Pons (tissue), 1 donor: ENCODE data around the gene ADCY3.

Source experiments
- DNase-seq: peaks from one replicate; pipeline ENCODE4 v3.0.0-alpha.2; 2016; ENCODE audit warnings: low spot score

The ADCY3 gene

GRCh38 chr2:24925815-24926214, 5.8 kb upstream of the ADCY3 start:
- DNase-seq, result no peak

GRCh38 chr2:24924732-24925131, 4.7 kb upstream of the ADCY3 start:
- DNase-seq, result no peak

GRCh38 chr2:24924266-24924665, 4.2 kb upstream of the ADCY3 start:
- no peak for DNase-seq

GRCh38 chr2:24923106-24923505, 3.1 kb upstream of the ADCY3 start:
- no peak for DNase-seq

GRCh38 chr2:24922556-24922955, 2.5 kb upstream of the ADCY3 start:
- DNase-seq, result no peak

GRCh38 chr2:24920809-24921441, 888 bp upstream of the ADCY3 start:
- no peak for DNase-seq

- DNase-seq, result no peak
Measured at GRCh38 chr2:24919506-24920097, 435 bp downstream of the ADCY3 start.

- DNase-seq, result no peak
Measured at GRCh38 chr2:24919037-24919505, 966 bp downstream of the ADCY3 start.

- DNase-seq, result no peak
Measured at GRCh38 chr2:24918326-24919036, 1.6 kb downstream of the ADCY3 start.

GRCh38 chr2:24917731-24918325, 2.2 kb downstream of the ADCY3 start:
- DNase-seq, result no peak

GRCh38 chr2:24917086-24917485, 3.0 kb downstream of the ADCY3 start:
- DNase-seq, result no peak

- no peak for DNase-seq
Measured at GRCh38 chr2:24915796-24916195, 4.2 kb downstream of the ADCY3 start.

GRCh38 chr2:24915175-24915574, 4.9 kb downstream of the ADCY3 start:
- no peak for DNase-seq

GRCh38 chr2:24914713-24915112, 5.3 kb downstream of the ADCY3 start:
- no peak for DNase-seq

- DNase-seq, result no peak
Measured at GRCh38 chr2:24913911-24914310, 6.1 kb downstream of the ADCY3 start.

GRCh38 chr2:24912986-24913385, 7.1 kb downstream of the ADCY3 start:
- DNase-seq, result no peak

- DNase-seq, result no peak
Measured at GRCh38 chr2:24912523-24912922, 7.5 kb downstream of the ADCY3 start.

GRCh38 chr2:24910245-24910644, 9.8 kb downstream of the ADCY3 start:
- DNase-seq, result no peak

GRCh38 chr2:24909555-24910177, 10.4 kb downstream of the ADCY3 start:
- no peak for DNase-seq

GRCh38 chr2:24908461-24908901, 11.6 kb downstream of the ADCY3 start:
- DNase-seq, result no peak

GRCh38 chr2:24907116-24907515, 12.9 kb downstream of the ADCY3 start:
- no peak for DNase-seq

GRCh38 chr2:24906466-24906865, 13.6 kb downstream of the ADCY3 start:
- no peak for DNase-seq
